HG03196 (cell line): ENCODE data around the gene SH3D21.

Experiments used
- ATAC-seq: cut with Tn5 transposase; IDR thresholded peaks from one replicate; pipeline ENCODE4 v1.9.1; 2021; ENCODE audit not compliant: unreplicated experiment

SH3D21 gene

DNA sequence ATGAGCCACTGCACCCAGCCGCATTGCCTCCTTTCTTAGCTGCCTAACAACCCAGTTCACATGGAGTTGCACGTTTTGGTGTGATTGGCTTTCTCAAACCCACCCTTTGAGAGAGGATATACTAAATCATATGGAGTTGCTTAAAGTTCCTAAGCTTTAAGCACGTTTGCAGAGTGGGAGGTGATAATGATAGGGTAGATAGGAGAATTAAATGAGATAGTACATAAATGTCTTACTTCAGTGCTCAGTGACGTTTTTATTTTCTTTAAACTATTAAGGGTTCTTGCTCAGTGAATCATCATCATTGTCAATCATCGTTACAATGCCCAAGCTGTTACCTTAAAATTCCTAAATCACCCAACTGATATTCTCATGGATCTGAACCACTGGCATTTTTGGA, 2.9 kb upstream of the SH3D21 start:
- no peak for ATAC-seq

DNA sequence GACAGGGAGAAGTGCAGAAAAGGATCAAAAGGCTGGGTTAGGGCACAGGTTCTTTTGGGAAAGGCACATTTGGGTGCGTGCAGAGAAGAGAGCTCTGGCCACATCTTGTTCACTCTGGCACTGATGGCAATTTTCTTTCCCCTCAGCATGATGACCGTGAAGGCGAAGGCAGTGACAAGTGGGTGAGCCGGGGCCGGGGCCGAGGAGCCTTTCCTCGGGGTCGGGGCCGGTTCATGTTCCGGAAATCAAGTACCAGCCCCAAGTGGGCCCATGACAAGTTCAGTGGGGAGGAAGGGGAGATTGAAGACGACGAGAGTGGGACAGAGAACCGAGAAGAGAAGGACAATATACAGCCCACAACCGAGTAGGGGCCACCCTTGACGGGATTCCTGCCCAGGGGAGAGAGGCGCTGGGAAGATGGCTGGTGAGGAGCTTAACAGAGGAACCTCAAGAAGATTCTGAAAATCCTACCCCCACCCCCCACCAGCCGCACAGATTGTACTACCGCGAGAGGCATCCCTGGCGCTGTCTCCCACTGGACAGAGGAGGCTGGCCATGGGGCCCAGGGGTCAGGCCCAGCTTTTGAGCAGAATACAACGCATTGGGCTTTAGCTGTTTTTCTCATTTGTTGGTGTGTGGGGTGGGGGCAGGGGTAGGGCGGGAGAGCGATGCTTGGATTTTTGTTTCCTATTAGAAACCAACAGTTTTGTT, 2.4 kb upstream of the SH3D21 start:
- no peak for ATAC-seq

DNA sequence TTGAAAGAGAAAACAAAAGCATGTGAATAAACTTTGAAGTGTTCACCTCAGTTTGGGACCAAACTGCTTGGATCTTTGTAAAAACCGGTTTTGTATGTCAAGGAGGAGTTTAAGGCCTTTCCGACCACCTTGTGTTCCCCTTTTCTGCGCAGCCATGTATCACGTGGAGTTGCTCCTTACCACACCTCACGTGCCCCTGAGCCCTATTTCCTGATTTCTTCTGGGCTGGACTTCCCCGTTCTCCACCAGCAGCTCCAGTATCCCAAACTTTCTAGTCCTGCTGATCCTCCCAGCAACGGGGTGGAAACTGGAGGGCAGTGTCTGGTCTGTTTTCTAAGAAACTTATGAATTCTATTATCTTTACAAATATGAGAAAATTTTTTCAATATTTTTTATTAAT, 1.6 kb upstream of the SH3D21 start:
- ATAC-seq, result no peak

DNA sequence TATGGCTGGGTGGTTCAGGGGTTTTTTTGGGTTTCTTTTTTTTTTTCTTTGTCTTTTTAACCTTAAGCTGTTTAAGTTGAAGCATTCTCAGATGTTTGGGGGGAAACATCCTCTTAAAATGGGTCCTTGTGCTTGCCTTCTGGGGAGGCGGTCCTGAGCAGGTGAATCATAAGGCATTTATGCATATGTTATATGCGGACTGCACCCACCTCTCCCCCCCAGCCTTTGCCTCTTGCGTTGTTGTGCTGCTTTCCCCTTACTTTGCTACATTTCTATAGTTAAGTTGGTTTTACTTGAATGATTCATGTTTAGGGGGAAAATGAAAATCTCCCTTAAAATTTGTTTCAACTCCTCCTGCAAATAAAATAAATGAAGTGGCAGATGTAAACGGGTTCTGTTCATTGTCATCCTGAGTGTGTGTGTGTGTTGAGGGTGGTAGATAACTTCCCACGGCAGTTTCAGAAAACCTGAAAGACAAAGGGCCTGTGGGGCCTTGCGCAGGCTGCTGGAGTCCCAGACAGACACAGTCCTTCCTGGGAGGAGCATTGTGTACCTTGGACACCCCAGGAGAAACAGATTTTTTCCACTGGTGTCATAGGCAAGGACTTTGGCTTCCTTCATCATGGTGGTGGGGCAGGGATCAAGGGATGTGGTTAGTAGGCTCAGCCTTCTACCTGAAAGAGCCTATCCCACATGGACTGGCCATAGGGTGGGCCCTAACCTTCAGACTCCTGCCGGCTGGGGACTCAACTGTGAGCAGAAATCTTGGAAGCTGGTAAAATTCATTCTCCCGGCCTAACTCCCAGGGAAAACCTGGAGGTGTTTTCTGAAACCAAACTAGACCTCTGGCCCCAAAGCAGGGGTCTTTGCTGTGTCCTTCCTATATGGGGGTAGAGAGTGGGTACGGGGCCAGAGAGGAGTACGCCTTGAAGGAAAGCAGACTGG, 926 bp upstream of the SH3D21 start:
- ATAC-seq, result no peak

DNA sequence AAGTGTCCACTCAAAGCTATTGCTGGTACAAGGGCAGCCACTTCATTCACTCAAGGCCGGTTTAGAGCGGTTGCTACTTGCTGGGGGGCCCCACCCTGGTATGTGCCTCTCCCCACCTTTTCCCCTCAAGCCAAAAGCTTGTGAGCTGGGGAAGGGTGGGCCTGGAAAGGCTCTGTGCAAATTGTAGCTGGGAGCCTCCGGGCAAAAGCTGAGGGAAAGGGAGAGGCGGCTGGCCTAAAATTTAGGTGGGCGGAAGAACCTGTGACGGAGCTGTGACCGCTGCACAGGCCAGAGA, 306 bp upstream of the SH3D21 start:
- no peak for ATAC-seq

DNA sequence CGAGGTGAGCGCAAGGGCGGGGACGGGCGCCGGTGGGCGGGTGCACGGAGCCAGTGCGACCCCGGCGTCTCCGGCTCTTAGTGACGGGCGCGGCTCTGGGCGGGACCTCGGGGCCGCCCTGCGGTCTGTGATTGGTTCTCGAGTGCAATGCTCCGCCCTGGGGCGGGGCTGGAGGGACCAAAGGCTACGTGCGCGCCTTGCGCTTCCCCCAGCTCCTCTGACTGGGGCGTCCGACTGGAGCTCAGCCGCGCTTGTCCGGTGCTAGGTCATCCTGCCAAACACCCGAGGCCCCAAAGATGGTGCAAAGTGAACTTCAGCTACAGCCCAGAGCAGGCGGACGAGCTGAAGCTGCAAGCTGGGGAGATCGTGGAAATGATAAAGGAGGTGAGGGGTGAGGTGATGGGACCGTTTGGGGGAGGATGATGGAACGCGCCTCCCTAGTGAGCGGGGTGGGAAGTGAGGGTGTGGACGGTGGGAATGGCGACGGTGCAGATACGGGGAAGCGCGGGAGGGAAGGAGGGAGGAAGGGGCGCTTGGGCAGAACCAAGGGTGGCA, 811 bp downstream of the SH3D21 start:
- ATAC-seq, result peak; percentile 90

DNA sequence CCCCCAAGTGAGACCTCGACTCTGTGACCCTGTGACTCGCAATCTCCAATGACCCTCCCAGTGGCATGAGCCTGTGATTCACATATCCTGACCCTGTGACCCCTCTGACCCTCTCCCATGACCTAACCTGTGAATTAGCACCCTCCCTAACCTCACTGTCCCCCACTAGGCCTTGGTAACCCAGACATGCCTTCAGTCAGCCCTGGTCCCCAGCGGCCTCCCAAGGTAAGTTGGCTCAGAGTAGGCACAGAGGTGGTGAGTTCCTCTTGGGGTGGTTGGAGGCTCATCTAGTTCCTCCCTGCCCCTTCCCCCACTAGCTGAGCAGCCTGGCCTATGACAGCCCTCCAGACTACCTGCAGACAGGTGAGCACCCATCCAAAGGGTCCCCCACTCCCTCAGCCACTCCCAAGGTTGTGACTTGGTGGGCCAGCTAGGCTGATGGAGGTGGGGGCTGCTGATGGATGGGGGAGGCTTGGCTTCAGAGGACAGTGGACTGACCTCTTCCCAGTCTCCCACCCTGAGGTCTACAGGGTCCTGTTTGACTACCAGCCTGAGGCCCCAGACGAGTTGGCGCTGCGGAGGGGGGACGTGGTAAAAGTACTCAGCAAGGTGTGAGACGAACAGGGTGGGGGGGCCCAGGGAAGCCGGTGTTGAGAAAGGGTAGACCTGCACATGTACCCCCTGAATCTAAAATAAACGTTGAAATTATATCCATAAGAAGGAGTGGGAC, 1.6 kb downstream of the SH3D21 start:
- ATAC-seq, result no peak

DNA sequence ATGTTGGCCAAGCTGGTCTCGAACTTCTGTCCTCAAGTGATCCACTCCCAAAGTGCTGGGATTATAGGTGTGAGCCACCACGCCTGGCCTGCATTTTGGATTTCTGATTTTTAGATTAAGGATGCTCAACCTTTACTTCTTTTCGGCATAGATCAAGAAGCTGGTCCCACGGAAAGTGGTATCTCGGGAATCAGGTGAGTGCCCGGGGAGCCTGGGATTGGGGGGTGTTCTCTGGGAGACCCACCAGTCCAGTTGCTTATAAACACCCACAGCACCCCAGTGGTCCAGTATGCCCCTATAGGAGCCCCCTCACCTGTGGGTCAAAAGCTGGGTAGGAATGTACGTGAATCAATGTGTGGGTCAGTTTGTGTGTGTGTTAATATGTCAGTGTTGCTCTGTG, 3.2 kb downstream of the SH3D21 start:
- ATAC-seq, result no peak

DNA sequence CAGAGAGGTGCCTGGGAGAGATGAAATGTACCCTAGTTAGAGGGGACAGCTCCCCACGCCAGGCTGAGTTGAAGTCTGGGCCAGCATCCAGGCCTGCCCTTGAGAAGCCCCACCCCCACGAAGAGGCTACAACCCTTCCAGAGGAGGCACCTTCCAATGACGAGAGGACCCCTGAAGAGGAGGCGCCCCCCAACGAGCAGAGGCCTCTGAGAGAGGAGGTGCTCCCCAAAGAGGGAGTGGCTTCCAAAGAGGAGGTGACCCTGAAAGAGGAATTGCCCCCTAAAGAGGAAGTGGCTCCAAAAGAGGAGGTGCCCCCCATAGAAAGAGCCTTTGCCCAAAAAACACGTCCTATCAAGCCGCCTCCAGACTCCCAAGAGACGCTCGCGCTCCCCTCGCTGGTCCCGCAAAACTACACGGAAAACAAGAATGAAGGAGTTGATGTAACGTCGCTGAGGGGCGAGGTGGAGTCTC, 14.2 kb downstream of the SH3D21 start:
- ATAC-seq, result no peak

DNA sequence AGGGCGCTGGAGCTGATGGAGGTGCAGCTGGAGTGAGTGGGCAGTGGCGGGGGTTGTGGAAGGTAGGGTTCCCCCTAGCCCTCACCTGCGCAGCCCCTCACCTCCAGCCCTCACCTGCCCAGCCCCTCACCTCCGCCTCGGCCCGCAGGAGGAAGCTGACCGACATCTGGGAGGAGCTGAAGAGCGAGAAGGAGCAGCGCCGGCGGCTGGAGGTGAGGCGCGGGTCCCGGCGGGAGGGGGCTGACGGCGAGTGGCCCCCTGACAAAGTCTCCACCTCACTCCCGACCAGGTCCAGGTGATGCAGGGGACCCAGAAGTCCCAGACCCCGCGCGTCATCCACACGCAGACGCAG, 14.6 kb downstream of the SH3D21 start:
- ATAC-seq, result no peak

DNA sequence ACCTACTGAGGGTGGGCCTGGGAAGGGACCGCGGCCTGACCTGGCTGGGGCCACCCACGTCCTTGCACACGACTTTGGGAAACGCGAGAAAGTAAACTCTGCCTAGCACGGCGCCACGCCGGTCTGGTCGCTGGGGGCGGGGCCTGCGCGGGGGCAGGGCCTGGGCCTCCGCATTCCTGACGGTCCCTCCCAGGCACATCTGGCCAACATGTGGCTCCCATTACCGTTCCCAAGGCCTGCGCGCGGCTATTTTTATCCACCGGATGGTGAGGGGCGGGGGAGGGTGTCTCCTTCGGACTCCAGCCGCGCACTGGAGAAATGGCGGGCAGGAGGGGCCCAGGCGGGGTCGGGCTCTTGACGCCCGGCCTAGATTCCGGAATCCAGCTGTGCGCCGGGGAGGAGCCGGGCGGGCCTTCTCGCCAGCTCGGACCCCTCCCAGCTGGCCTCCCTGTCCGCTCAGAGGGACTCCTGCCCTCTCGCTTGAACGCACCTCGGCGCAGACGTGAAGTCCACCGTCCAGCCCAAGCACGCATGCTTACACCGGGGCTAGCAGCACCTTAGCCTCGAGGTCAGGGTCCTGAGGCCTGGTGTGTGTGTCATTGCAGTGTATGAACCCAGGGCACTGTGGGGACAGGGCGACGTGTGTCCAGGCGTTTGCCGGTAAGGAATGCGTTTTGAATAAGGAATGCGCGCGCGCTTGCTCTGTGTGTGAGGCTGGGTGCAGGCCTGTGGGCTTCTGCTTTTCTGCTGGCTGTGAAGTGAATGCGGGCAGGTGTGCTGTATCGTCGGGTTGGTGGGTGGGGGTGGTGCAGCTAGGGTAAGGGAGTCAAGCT, 15.2 kb downstream of the SH3D21 start:
- ATAC-seq, result no peak

DNA sequence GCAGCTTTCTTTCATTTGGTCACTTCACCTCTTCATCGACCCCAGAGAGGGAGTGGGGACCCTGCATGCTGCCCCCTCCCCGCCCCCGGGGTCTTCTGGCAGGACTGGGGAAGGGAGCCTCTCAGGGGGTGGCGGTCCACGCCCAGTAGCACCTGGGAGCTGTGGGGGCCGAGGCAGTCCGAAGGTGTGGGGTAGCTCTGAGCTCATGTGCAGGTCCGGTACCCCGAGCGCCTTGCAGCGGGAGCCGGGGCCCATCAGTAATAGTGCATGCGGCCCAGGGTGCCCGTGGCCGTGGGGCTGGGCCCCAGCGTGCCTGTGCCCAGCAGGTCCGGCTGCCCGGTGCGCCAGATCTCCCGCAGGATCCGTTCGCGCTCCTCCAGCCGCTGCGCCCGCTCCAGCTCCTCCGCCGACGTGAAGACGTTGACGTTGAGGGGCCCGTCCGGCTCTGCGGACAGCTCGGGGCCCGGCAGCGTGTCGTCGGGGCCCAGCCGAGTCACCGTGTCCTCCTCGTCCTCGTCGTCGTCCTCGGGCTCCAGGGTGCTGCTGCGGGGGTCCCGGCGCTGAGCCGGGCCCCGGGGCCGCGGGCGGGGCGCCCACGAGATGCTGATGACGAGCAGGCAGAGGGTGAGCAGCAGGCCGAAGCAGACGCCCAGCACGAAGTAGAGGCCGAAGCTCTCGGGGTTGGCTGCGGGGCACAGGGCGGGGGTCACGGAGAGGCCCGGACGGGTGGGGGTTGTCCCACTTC, 16.0 kb downstream of the SH3D21 start:
- ATAC-seq, result no peak

DNA sequence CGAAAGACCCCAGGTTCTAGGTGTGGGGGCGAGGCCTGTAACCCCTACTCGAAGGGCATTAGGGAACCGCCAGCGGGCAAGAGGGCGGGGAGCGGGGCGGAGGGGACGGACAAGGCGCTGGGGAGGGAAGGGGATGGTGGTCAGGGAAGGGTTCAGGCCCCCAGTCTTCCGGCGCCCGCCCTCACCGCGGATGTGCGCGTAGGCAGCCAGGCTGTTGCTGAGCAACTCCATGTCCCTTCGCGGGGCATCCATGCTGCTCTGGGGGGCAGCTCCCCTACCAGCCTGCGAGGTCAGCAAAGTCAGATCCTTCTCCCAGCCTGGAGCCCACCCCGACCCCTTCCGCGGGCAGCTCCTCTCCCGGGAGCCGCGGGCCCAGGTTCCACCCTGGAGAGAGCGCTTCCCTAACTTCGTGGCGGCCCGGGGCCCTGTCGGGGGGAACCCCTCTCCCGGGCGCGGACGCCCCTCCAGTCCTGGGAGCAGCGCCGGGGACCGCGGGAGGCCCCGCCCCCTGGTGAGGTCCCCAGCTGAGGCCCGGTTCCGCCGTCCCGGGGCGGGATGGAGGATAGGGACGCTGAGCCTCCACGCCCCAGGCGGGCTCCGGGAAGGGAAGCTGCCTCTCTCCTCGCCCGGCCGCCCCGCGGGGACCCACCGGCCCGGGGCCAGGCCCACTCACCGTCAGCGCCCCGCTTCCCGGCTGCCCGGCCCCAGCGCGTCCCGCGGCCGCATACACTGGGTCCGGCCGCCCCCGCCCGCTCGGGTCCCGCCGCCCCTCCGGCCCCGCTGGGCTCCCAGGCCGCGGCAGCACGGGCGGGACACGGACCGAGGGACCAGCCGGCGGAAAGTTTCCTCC, 16.8 kb downstream of the SH3D21 start:
- ATAC-seq, result peak; percentile 16

DNA sequence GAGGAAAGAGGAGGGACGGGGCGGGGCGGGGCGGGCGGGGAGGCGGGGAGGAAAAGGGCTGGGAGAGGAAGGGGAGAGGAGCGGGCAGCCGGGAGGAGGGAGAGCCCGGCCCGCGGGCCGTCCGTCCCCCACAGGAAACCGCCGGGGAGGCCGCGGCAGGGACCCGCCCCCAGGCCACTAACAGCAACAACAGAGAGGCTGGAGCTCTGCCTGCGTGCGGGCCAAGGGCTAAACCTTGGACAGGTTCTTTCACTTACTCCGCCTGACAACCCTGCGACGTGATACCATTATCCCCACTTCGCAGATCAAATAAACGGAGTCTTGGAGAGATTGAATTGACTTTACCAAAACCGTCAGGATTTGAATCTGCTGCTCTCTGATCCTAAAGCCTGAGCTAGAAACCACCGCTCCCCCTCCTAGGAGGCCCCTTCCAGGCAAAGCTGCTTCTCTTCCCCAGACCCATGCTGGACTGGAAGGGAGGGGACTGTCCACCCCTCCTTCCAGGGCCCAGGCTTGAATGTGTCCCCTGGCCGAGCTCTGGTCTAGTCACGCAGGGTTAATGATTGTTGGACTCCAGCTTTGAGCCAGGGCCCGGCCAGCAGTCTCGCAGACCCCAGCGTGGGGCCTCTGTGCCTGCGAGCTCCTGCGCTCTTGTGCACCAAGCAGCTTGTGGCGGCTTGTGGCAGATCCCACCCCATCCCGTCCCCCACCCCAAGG, 17.6 kb downstream of the SH3D21 start, which contains the start of gene EVA1B:
EVA1B (minus strand) TSS at position 10 of the 717 bp plus-strand sequence. CDS start 608 bp downstream, outside the sequence.
- ATAC-seq, result peak; percentile 44

DNA sequence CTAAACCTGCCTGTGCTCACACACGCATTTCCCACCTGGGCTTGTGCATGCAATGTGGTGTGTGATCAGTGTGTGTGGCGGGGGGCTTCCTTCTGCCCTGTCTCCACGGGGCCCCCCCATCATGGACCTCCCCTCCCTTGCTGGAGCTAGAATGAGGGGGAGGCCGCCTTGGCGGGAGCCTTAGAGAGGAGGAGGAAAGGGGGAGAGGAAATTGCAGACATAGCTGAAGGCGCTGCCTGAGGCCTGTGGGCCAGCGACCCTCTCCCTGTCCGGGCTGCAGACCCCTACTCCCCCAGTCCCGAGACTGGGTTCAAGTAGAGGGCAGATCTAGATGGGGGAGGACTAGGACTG, 18.2 kb downstream of the SH3D21 start:
- ATAC-seq, result no peak

DNA sequence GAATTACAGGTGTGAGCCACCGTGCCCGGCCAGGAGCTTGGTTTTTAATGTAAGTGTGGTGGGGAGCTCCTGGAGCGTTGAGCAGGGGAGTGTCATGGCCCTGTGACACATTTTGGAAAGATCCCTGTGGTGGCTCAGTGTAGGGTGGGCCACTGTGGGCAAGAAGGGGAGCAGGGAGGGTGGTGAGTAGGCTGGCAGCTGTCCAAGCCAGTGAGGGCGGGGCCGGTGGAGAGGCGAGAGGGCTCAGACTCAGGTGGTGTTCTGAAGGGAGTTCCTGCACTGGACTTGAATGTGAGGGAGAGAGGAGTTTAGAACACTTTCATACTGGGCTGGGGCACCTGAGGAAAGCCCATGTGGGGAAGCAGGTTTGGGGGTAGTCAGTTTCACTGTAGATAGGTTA, 20.3 kb downstream of the SH3D21 start:
- no peak for ATAC-seq

DNA sequence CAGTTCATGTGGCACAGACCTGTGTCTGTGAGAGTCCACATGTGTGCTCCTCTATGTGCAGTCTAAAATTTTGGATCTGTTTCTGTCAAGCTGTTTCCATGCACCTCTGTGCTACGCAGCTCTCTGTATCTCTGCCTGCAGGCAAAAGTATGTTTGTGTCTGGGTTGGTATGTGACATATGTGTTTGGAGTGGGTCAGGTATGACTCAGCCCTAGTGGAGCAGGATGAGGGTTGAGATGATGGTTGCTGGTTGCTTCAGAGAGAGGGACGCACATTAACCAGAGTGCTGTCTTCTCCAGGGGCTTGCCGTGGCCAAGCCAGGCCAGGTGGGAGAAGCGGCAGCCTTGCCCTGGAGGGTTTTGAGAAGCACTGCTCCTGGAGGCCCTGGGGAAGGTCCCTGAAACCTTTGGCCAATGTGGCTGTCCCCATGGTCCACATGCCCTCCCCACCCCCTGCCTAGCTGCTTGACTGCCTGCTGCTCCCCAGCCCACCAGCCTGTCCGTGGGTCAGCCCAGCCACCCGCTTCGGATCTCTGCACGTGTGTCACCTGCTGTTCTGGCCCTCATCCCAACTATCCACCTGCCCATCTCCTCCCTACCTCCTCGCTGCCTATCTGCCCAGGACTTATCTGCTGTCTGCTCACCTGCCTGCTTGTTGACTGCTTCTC, 21.4 kb downstream of the SH3D21 start:
- ATAC-seq, result no peak

DNA sequence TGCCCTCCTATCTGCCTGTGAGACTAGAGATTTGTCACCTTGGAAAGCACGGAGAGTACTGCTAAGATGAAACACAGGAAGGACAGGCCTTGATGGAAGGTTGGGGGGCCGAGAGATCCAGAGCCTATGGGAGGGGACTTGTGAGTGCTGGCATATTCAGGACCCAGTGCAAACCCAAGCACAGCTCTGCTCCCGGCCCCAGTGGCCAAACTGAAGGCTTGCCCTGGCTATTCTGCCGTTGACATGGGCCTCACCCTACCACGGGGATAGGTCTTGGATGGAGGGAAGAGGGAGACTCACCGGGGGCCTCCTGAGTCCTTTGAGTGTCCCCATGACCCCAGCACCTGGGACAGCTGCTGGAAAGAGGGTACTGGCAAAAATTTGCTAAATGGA, 21.9 kb downstream of the SH3D21 start:
- no peak for ATAC-seq
